Duodenal mucosa (tissue), 2 donors: Measurements from ENCODE around the gene FAM83G.

Experiments
- H3K27ac ChIP-seq: one replicate; pipeline ENCODE4 v1.7.0; 2013; ENCODE audit warnings: low read depth, low read length
- H3K27me3 ChIP-seq, 2 donors: one replicate each; pipeline ENCODE4 v1.7.0; 2013; ENCODE audit warnings: low read length in 2 of 2, control low read depth in 1 of 2; ENCODE audit not compliant: insufficient read depth in 2 of 2, control insufficient read depth in 1 of 2
- H3K36me3 ChIP-seq, 2 donors: one replicate each; pipeline ENCODE4 v1.7.0; 2013; ENCODE audit warnings: low read length in 2 of 2, control low read depth in 1 of 2; ENCODE audit not compliant: insufficient read depth in 2 of 2, control insufficient read depth in 1 of 2
- H3K4me1 ChIP-seq, 2 donors: one replicate each; pipeline ENCODE4 v1.7.0; 2013; ENCODE audit warnings: low read length in 2 of 2, control low read depth in 1 of 2; ENCODE audit not compliant: insufficient read depth in 2 of 2, control insufficient read depth in 1 of 2
- H3K4me3 ChIP-seq, 2 donors: one replicate each; pipeline ENCODE4 v1.7.0; 2013; ENCODE audit warnings: low read length in 2 of 2, low read depth in 1 of 2
- H3K9ac ChIP-seq, 2 donors: one replicate each; pipeline ENCODE4 v1.7.0; 2013; ENCODE audit warnings: low read length in 2 of 2, low read depth in 1 of 2
- H3K9me3 ChIP-seq, 2 donors: one replicate each; pipeline ENCODE4 v1.7.0; 2013; ENCODE audit warnings: low read length in 2 of 2, control low read depth in 1 of 2; ENCODE audit not compliant: control insufficient read depth in 1 of 2

The FAM83G gene

GRCh38 chr17:18999394-18999793 lies 5.2 kb downstream of the FAM83G start:
- Histone ChIP-seq H3K4me1 (peaks cover 36 to 41% of the 10 kb centered on the region in 2 donors), H3K4me3 (no peak overlapping the region), H3K27ac (no peak overlapping the region), H3K9me3 (peaks cover 0 to 4% of the 10 kb centered on the region in 2 donors), H3K27me3 (no peaks in the 10 kb centered on the region), H3K9ac (no peak overlapping the region), H3K36me3 (peaks cover 3 to 20% of the 10 kb centered on the region in 2 donors)

- Histone ChIP-seq H3K9ac (no peak overlapping the region), H3K27ac (no peak overlapping the region), H3K27me3 (no peaks in the 10 kb centered on the region), H3K9me3 (peaks cover 0 to 4% of the 10 kb centered on the region in 2 donors), H3K36me3 (peaks cover 3 to 20% of the 10 kb centered on the region in 2 donors), H3K4me1 (peaks cover 43 to 45% of the 10 kb centered on the region in 2 donors), H3K4me3 (no peak overlapping the region)
Observed at GRCh38 chr17:18997650-18998196, 6.8 kb downstream of the FAM83G start.

GRCh38 chr17:18996458-18996857 lies 8.1 kb downstream of the FAM83G start:
- Histone ChIP-seq H3K4me3 (no peak overlapping the region), H3K36me3 (peaks cover 3 to 16% of the 10 kb centered on the region in 2 donors), H3K27me3 (no peaks in the 10 kb centered on the region), H3K9me3 (peaks cover 0 to 4% of the 10 kb centered on the region in 2 donors), H3K9ac (no peak overlapping the region), H3K4me1 (peaks cover 30 to 33% of the 10 kb centered on the region in 2 donors), H3K27ac (no peak overlapping the region)

- H3K36me3 ChIP-seq: peaks cover 3 to 16% of the 10 kb centered on the region in 2 donors
- no peak overlapping the region for H3K9ac ChIP-seq
- peaks cover 18 to 21% of the 10 kb centered on the region in 2 donors for H3K4me1 ChIP-seq
- H3K9me3 ChIP-seq: peaks cover 0 to 4% of the 10 kb centered on the region in 2 donors
- no peaks in the 10 kb centered on the region for H3K27me3 ChIP-seq
- no peak overlapping the region for H3K4me3 ChIP-seq
- no peak overlapping the region for H3K27ac ChIP-seq
Observed at GRCh38 chr17:18995220-18995619, 9.3 kb downstream of the FAM83G start.

- peaks cover 6 to 16% of the 10 kb centered on the region in 2 donors for H3K36me3 ChIP-seq
- no peaks in the 10 kb centered on the region for H3K27me3 ChIP-seq
- H3K4me1 ChIP-seq: peaks cover 18 to 21% of the 10 kb centered on the region in 2 donors
- H3K9me3 ChIP-seq: peaks cover 0 to 4% of the 10 kb centered on the region in 2 donors
- no peak overlapping the region for H3K9ac ChIP-seq
- no peak overlapping the region for H3K27ac ChIP-seq
- no peak overlapping the region for H3K4me3 ChIP-seq
Observed at GRCh38 chr17:18994631-18995030, 9.9 kb downstream of the FAM83G start.

- H3K4me1 ChIP-seq: peaks cover 21% of the 10 kb centered on the region in 2 donors
- H3K9ac ChIP-seq: no peak overlapping the region
- peaks cover 7 to 16% of the 10 kb centered on the region in 2 donors for H3K36me3 ChIP-seq
- H3K27ac ChIP-seq: no peak overlapping the region
- no peaks in the 10 kb centered on the region for H3K27me3 ChIP-seq
- H3K4me3 ChIP-seq: no peak overlapping the region
- H3K9me3 ChIP-seq: peaks cover 0 to 4% of the 10 kb centered on the region in 2 donors
Observed at GRCh38 chr17:18993905-18994526, 10.5 kb downstream of the FAM83G start.

GRCh38 chr17:18992454-18993130 lies 12.0 kb downstream of the FAM83G start:
- H3K4me3 ChIP-seq: no peak overlapping the region

GRCh38 chr17:18991531-18992315 lies 12.8 kb downstream of the FAM83G start:
- Histone ChIP-seq H3K36me3 (peaks cover 4 to 11% of the 10 kb centered on the region in 2 donors), H3K9me3 (peaks cover 0 to 4% of the 10 kb centered on the region in 2 donors), H3K9ac (no peak overlapping the region), H3K27ac (no peak overlapping the region), H3K4me3 (no peak overlapping the region), H3K4me1 (peaks cover 23 to 27% of the 10 kb centered on the region in 2 donors), H3K27me3 (no peaks in the 10 kb centered on the region)

More at GRCh38 chr17:18992454-18993130, 12.0 kb downstream of the FAM83G start:
- no peak overlapping the region for H3K9ac ChIP-seq
- no peak overlapping the region for H3K27ac ChIP-seq
- H3K27me3 ChIP-seq: no peaks in the 10 kb centered on the region
- H3K4me1 ChIP-seq: peaks cover 24 to 27% of the 10 kb centered on the region in 2 donors
- peaks cover 0 to 4% of the 10 kb centered on the region in 2 donors for H3K9me3 ChIP-seq
- peaks cover 7 to 16% of the 10 kb centered on the region in 2 donors for H3K36me3 ChIP-seq

- H3K4me3 ChIP-seq: no peak overlapping the region
- H3K36me3 ChIP-seq: peaks cover 4 to 11% of the 10 kb centered on the region in 2 donors
- H3K27ac ChIP-seq: no peak overlapping the region
- no peak overlapping the region for H3K9ac ChIP-seq
- H3K27me3 ChIP-seq: no peaks in the 10 kb centered on the region
- peaks cover 23 to 27% of the 10 kb centered on the region in 2 donors for H3K4me1 ChIP-seq
- H3K9me3 ChIP-seq: peaks cover 0 to 4% of the 10 kb centered on the region in 2 donors
Observed at GRCh38 chr17:18990331-18990730, 14.2 kb downstream of the FAM83G start.
